Naive thymus-derived CD8-positive, alpha-beta T cell (primary cell): Measurements from ENCODE around the gene CSK. TPM values are rescaled to one million over a fixed set of nuclear protein-coding genes. Genes with fewer than 3 reads are reported as not detected.
A peak's percentile ranks its signal among the peaks of the same experiment; 100 is the strongest.

Experiments used
- ATAC-seq, 2 donors: fragments of 150-1000 bp; cut with Tn5 transposase in 1 of 2; sonication (Bioruptor Pico), chemical (Tn5 transposase) in 1 of 2; 1 replicate in 1 of 2; 2 replicates in 1 of 2; pipeline ENCODE4 v1.10.0; 2021; ENCODE audit warnings: mild to moderate bottlenecking in 2 of 2, moderate library complexity in 2 of 2
- POLR2A ChIA-PET: fragments of 350-600 bp; sonication (Branson Sonifier 250); formaldehyde crosslinking; loops from one replicate; lab custom pipeline; 2021; ENCODE audit warnings: antibody characterized with exemption; lab: Charles Lee
- DNase-seq, 10 donors: peaks; one replicate each; pipeline versions ENCODE4 v3.0.0 to v3.0.0-alpha.2; 2020 to 2022
- H3K27ac Mint-ChIP-seq, 10 donors: one replicate each; pipeline ENCODE4 v1.8.0; 2020 to 2022; ENCODE audit warnings: mild to moderate bottlenecking in 10 of 10, mixed read lengths in 10 of 10, moderate library complexity in 4 of 10, inconsistent platforms in 1 of 10
- H3K27me3 Mint-ChIP-seq, 5 donors: one replicate each; pipeline ENCODE4 v1.8.0; 2021 to 2022; ENCODE audit warnings: mixed read lengths in 5 of 5
- H3K36me3 Mint-ChIP-seq, 3 donors: one replicate each; pipeline ENCODE4 v1.8.0; 2020 to 2022; ENCODE audit warnings: mixed read lengths in 3 of 3, mild to moderate bottlenecking in 2 of 3, inconsistent platforms in 1 of 3
- H3K4me1 Mint-ChIP-seq, 4 donors: one replicate each; pipeline ENCODE4 v1.8.0; 2021 to 2022; ENCODE audit warnings: mixed read lengths in 4 of 4
- H3K4me3 Mint-ChIP-seq, 10 donors: one replicate each; pipeline ENCODE4 v1.8.0; 2020 to 2022; ENCODE audit warnings: mild to moderate bottlenecking in 10 of 10, mixed read lengths in 10 of 10, moderate library complexity in 6 of 10, inconsistent platforms in 1 of 10
- H3K9me3 Mint-ChIP-seq, 9 donors: one replicate each; pipeline ENCODE4 v1.8.0; 2020 to 2022; ENCODE audit warnings: mixed read lengths in 9 of 9, mild to moderate bottlenecking in 3 of 9, inconsistent platforms in 1 of 9, moderate library complexity in 1 of 9
- polyA plus RNA-seq, 3 donors: library from polyadenylated mRNA; unstranded; fragments of 300-500 nt; fragmentation: Illumina TruSeq; gene quantifications; one replicate each; pipeline ENCODE4 v1.2.3, GENCODE V29; 2021
- total RNA-seq, 8 experiments: library from RNA in 2 of 8; stranded (reverse) in 2 of 8; gene quantifications; one replicate each; pipeline ENCODE4 v1.2.3 and lab custom pipeline; 2021 to 2026

Gene CSK
- total and polyA plus RNA-seq, 5 experiments from 2014 or later, result 70.8 to 220 (median 124) TPM

- H3K27ac Mint-ChIP-seq, result no peak overlapping the region
- H3K4me3 Mint-ChIP-seq, result no peak overlapping the region
- no peaks in the 10 kb centered on the region for H3K4me1 Mint-ChIP-seq
- DNase-seq, result no peak
- POLR2A ChIA-PET, result no interaction called here
- no peaks in the 10 kb centered on the region for H3K36me3 Mint-ChIP-seq
- no peak for ATAC-seq
- no peaks in the 10 kb centered on the region for H3K9me3 Mint-ChIP-seq
- H3K27me3 Mint-ChIP-seq, result peaks cover 0 to 2% (median 0%) of the 10 kb centered on the region in 5 donors
Observed at GRCh38 chr15:74754593-74755215, 27.2 kb upstream of the CSK start.

- H3K27me3 Mint-ChIP-seq, result peaks cover 0 to 2% (median 1%) of the 10 kb centered on the region in 5 donors
- H3K9me3 Mint-ChIP-seq, result no peaks in the 10 kb centered on the region
- peaks cover 2 to 11% (median 3%) of the 10 kb centered on the region in 4 donors for H3K4me1 Mint-ChIP-seq
- no peak overlapping the region for H3K27ac Mint-ChIP-seq
- DNase-seq, result no peak
- no peaks in the 10 kb centered on the region for H3K36me3 Mint-ChIP-seq
- H3K4me3 Mint-ChIP-seq, result no peak overlapping the region
- POLR2A ChIA-PET, result no interaction called here
- no peak for ATAC-seq
Observed at GRCh38 chr15:74758736-74759135, 23.1 kb upstream of the CSK start.

GRCh38 chr15:74762791-74763150, 19.1 kb upstream of the CSK start:
- Mint-ChIP-seq H3K27ac (peak overlapping the region in 2 of 10 donors; percentile 4 to 56), H3K36me3 (no peaks in the 10 kb centered on the region), H3K4me3 (no peak overlapping the region), H3K4me1 (peaks cover 2 to 11% (median 3%) of the 10 kb centered on the region in 4 donors), H3K9me3 (no peaks in the 10 kb centered on the region), H3K27me3 (peaks cover 0 to 5% (median 1%) of the 10 kb centered on the region in 5 donors)
- DNase-seq (no peak), ATAC-seq (no peak)
- POLR2A ChIA-PET, result interaction anchor here (0.6 to 1.2 kb wide), 2 partner anchors 63 to 129 kb away, joined by 3 read pairs; no protein-coding TSS in a partner anchor

GRCh38 chr15:74763416-74763815, 18.5 kb upstream of the CSK start:
- DNase-seq, result no peak
- Mint-ChIP-seq H3K4me3 (no peak overlapping the region), H3K9me3 (no peaks in the 10 kb centered on the region), H3K27ac (no peak overlapping the region), H3K27me3 (peaks cover 0 to 5% (median 1%) of the 10 kb centered on the region in 5 donors), H3K4me1 (peaks cover 2 to 11% (median 3%) of the 10 kb centered on the region in 4 donors), H3K36me3 (no peaks in the 10 kb centered on the region)
- POLR2A ChIA-PET, result interaction anchor here (0.6 to 1.2 kb wide), 2 partner anchors 125 to 130 kb away, joined by 3 to 5 read pairs; no protein-coding TSS in a partner anchor
- no peak for ATAC-seq

GRCh38 chr15:74767167-74768098, 14.4 kb upstream of the CSK start:
- no peak overlapping the region for H3K27ac Mint-ChIP-seq
- no peak for ATAC-seq
- DNase-seq, result peak in 1 of 10 donors; percentile 50
- no peaks in the 10 kb centered on the region for H3K36me3 Mint-ChIP-seq
- H3K4me3 Mint-ChIP-seq, result no peak overlapping the region
- POLR2A ChIA-PET, result interaction anchor here (0.7 to 31.0 kb wide), 7 partner anchors 8 to 393 kb away, joined by 3 to 1300 read pairs (median 3); partner anchors contain the start of genes CSK and UBL7
- H3K4me1 Mint-ChIP-seq, result peaks cover 7 to 26% (median 21%) of the 10 kb centered on the region in 4 donors
- no peaks in the 10 kb centered on the region for H3K9me3 Mint-ChIP-seq
- peaks cover 0 to 6% (median 1%) of the 10 kb centered on the region in 5 donors for H3K27me3 Mint-ChIP-seq

GRCh38 chr15:74768099-74768770, 13.6 kb upstream of the CSK start:
- Mint-ChIP-seq H3K36me3 (no peaks in the 10 kb centered on the region), H3K4me3 (no peak overlapping the region), H3K9me3 (no peaks in the 10 kb centered on the region), H3K4me1 (peaks cover 7 to 26% (median 23%) of the 10 kb centered on the region in 4 donors), H3K27ac (peak overlapping the region in 2 of 10 donors; percentile 16 to 63), H3K27me3 (peaks cover 0 to 6% (median 1%) of the 10 kb centered on the region in 5 donors)
- ATAC-seq, result no peak
- POLR2A ChIA-PET, result interaction anchor here (0.9 to 31.0 kb wide), 6 partner anchors 9 to 394 kb away, joined by 3 to 1300 read pairs (median 4); partner anchors contain the start of genes CSK and UBL7
- DNase-seq, result no peak

GRCh38 chr15:74768771-74769342, 13.0 kb upstream of the CSK start:
- POLR2A ChIA-PET, result interaction anchor here (0.7 to 31.0 kb wide), 9 partner anchors 9 to 399 kb away, joined by 3 to 1300 read pairs (median 3); partner anchors contain the start of genes CSK and UBL7
- peak; percentile 52 to 55 for ATAC-seq
- H3K4me3 Mint-ChIP-seq, result peak overlapping the region in 2 of 10 donors; percentile 29 to 50
- H3K9me3 Mint-ChIP-seq, result no peaks in the 10 kb centered on the region
- peaks cover 0 to 6% (median 1%) of the 10 kb centered on the region in 5 donors for H3K27me3 Mint-ChIP-seq
- H3K27ac Mint-ChIP-seq, result peak overlapping the region in 3 of 10 donors; percentile 10 to 63 (median 16)
- no peaks in the 10 kb centered on the region for H3K36me3 Mint-ChIP-seq
- DNase-seq, result peak; percentile 42 to 79 (median 62)
- peaks cover 7 to 32% (median 28%) of the 10 kb centered on the region in 4 donors for H3K4me1 Mint-ChIP-seq

- Mint-ChIP-seq H3K27ac (no peak overlapping the region), H3K36me3 (no peaks in the 10 kb centered on the region), H3K4me1 (peaks cover 7 to 38% (median 32%) of the 10 kb centered on the region in 4 donors), H3K27me3 (peaks cover 0 to 6% (median 1%) of the 10 kb centered on the region in 5 donors), H3K9me3 (no peaks in the 10 kb centered on the region), H3K4me3 (no peak overlapping the region)
- POLR2A ChIA-PET, result interaction anchor here (0.7 to 31.0 kb wide), 9 partner anchors 8 to 400 kb away, joined by 3 to 1300 read pairs (median 4); partner anchors contain the start of genes CSK and UBL7
- no peak for DNase-seq
- ATAC-seq, result no peak
Observed at GRCh38 chr15:74769463-74770025, 12.3 kb upstream of the CSK start.

GRCh38 chr15:74770211-74770903, 11.5 kb upstream of the CSK start:
- ATAC-seq (no peak), DNase-seq (no peak)
- H3K36me3 Mint-ChIP-seq, result no peaks in the 10 kb centered on the region
- peak overlapping the region in 3 of 10 donors; percentile 89 to 93 (median 90) for H3K27ac Mint-ChIP-seq
- POLR2A ChIA-PET, result interaction anchor here (1.0 to 31.0 kb wide), 9 partner anchors 7 to 397 kb away, joined by 3 to 1300 read pairs (median 7); partner anchors contain the start of gene CSK
- H3K4me1 Mint-ChIP-seq, result peaks cover 9 to 43% (median 37%) of the 10 kb centered on the region in 4 donors
- peaks cover 0 to 6% (median 0%) of the 10 kb centered on the region in 5 donors for H3K27me3 Mint-ChIP-seq
- no peaks in the 10 kb centered on the region for H3K9me3 Mint-ChIP-seq
- peak overlapping the region in 1 of 10 donors; percentile 19 for H3K4me3 Mint-ChIP-seq

GRCh38 chr15:74773329-74773728, 8.6 kb upstream of the CSK start:
- H3K27ac Mint-ChIP-seq, result peak overlapping the region in 7 of 10 donors; percentile 3 to 100 (median 68)
- H3K36me3 Mint-ChIP-seq, result no peaks in the 10 kb centered on the region
- POLR2A ChIA-PET, result interaction anchor here (31.0 kb wide), 1 partner anchor 22 kb away, joined by 1300 read pairs; the partner anchor contains the start of gene CSK
- peaks cover 0 to 2% (median 0%) of the 10 kb centered on the region in 5 donors for H3K27me3 Mint-ChIP-seq
- H3K9me3 Mint-ChIP-seq, result no peaks in the 10 kb centered on the region
- H3K4me3 Mint-ChIP-seq, result no peak overlapping the region
- no peak for DNase-seq
- peaks cover 28 to 73% (median 65%) of the 10 kb centered on the region in 4 donors for H3K4me1 Mint-ChIP-seq
- ATAC-seq, result no peak
